Brain microvascular endothelial cell (primary cell): ENCODE data around the gene OTOA.

Experiments
- DNase-seq: peaks from one replicate; pipeline ENCODE4 v3.0.0-alpha.2; 2020
- H3K27ac ChIP-seq: fragments of 250-450 bp; sonication (Bioruptor Pico); 2 replicates; pipeline ENCODE4 v1.5.1; 2020; ENCODE audit warnings: mild to moderate bottlenecking, moderate library complexity
- H3K27me3 ChIP-seq: fragments of 250-450 bp; sonication (Bioruptor Pico); replicated peaks from 2 replicates; pipeline ENCODE4 v1.5.1; 2020; ENCODE audit warnings: mild to moderate bottlenecking
- H3K36me3 ChIP-seq: fragments of 250-450 bp; sonication (Bioruptor Pico); replicated peaks from 2 replicates; pipeline ENCODE4 v1.5.1; 2020; ENCODE audit warnings: mild to moderate bottlenecking
- H3K4me3 ChIP-seq: 2 replicates; pipeline ENCODE4 v1.5.1; 2011; ENCODE audit warnings: low read depth, mild to moderate bottlenecking, control low read depth, low read length, moderate library complexity
- CTCF ChIP-seq: IDR thresholded peaks from 2 replicates; pipeline ENCODE4 v1.5.1; 2011; ENCODE audit warnings: low read depth, mild to moderate bottlenecking, moderate library complexity, low read length, control low read depth, inconsistent platforms; ENCODE audit errors: missing control alignments
- in situ Hi-C: cut with HindIII; loops from 2 replicates; pipeline ENCODE4 v1.10.0; 2017; ENCODE audit warnings: low sequenced_read_pairs, low pct_ligation_motif_present

Gene OTOA

GRCh38 chr16:21703589-21704174 lies 39.9 kb downstream of the OTOA start:
- no peaks in the 10 kb centered on the region for H3K27me3 ChIP-seq
- H3K27ac ChIP-seq, result no peak overlapping the region
- no peak for TF ChIP-seq CTCF
- in situ Hi-C loops, result no loop called here
- H3K36me3 ChIP-seq, result no peaks in the 10 kb centered on the region
- DNase-seq, result no peak
- H3K4me3 ChIP-seq, result no peak overlapping the region

- Histone ChIP-seq H3K27ac (no peak overlapping the region), H3K4me3 (no peak overlapping the region), H3K36me3 (no peaks in the 10 kb centered on the region), H3K27me3 (no peaks in the 10 kb centered on the region)
- DNase-seq, result no peak
- in situ Hi-C loops, result no loop called here
- TF ChIP-seq CTCF, result no peak
Observed at GRCh38 chr16:21704266-21704665, 40.5 kb downstream of the OTOA start.

GRCh38 chr16:21704733-21705132 lies 41.0 kb downstream of the OTOA start:
- in situ Hi-C loops, result no loop called here
- no peak overlapping the region for H3K27ac ChIP-seq
- TF ChIP-seq CTCF, result no peak
- H3K4me3 ChIP-seq, result no peak overlapping the region
- H3K36me3 ChIP-seq, result no peaks in the 10 kb centered on the region
- DNase-seq, result no peak
- no peaks in the 10 kb centered on the region for H3K27me3 ChIP-seq

GRCh38 chr16:21708533-21709115 lies 44.9 kb downstream of the OTOA start:
- Histone ChIP-seq H3K27me3 (no peaks in the 10 kb centered on the region), H3K4me3 (no peak overlapping the region), H3K36me3 (no peaks in the 10 kb centered on the region), H3K27ac (no peak overlapping the region)
- peak; percentile 85 for TF ChIP-seq CTCF
- DNase-seq, result peak; percentile 69
- in situ Hi-C loops, result no loop called here

- in situ Hi-C loops, result no loop called here
- DNase-seq, result no peak
- no peak overlapping the region for H3K4me3 ChIP-seq
- peak; percentile 19 for TF ChIP-seq CTCF
- H3K36me3 ChIP-seq, result no peaks in the 10 kb centered on the region
- no peaks in the 10 kb centered on the region for H3K27me3 ChIP-seq
- no peak overlapping the region for H3K27ac ChIP-seq
Observed at GRCh38 chr16:21710938-21711337, 47.2 kb downstream of the OTOA start.
